Measurements from ENCODE around the gene EPSTI1.

- TF ChIP-seq YY1 (IDR thresholded peaks at IDR 0.05; ENCODE audit: insufficient read depth, insufficient read length), result no peak
- TF ChIP-seq ZNF274 (IDR thresholded peaks at IDR 0.05; ENCODE audit: low read depth, low read length), result no peak
Observed at GRCh38 chr13:43014162-43014561, 22.1 kb upstream of the EPSTI1 start.

Data from NT2/D1 (cell line).